HG02870 (cell line): ENCODE measurements around the gene INO80B.
A peak's percentile ranks its signal among the peaks of the same experiment; 100 is the strongest.

Experiments used
- ATAC-seq: cut with Tn5 transposase; IDR thresholded peaks from one replicate; pipeline ENCODE4 v1.9.1; 2021; ENCODE audit warnings: mild to moderate bottlenecking, moderate library complexity; ENCODE audit not compliant: unreplicated experiment

INO80B gene

DNA sequence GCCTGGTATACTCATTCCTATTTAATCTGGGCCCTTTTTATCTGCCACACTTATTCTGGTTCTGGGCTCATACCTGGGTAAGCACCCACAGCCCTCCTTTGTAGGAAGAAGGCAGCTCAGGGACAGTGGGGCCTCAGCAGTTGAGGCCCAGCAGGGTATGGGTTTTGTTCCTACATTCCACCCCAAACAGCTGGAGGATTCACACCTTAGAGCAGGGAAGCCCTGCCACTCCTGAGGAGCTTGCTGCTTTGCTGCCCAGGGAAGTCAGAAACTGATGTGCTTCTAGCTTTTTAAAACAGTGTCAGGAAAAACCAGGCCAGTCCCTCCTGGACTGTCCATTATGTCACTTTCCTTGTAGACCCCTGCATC lies 45.7 kb downstream of the INO80B start:
- no peak for ATAC-seq

DNA sequence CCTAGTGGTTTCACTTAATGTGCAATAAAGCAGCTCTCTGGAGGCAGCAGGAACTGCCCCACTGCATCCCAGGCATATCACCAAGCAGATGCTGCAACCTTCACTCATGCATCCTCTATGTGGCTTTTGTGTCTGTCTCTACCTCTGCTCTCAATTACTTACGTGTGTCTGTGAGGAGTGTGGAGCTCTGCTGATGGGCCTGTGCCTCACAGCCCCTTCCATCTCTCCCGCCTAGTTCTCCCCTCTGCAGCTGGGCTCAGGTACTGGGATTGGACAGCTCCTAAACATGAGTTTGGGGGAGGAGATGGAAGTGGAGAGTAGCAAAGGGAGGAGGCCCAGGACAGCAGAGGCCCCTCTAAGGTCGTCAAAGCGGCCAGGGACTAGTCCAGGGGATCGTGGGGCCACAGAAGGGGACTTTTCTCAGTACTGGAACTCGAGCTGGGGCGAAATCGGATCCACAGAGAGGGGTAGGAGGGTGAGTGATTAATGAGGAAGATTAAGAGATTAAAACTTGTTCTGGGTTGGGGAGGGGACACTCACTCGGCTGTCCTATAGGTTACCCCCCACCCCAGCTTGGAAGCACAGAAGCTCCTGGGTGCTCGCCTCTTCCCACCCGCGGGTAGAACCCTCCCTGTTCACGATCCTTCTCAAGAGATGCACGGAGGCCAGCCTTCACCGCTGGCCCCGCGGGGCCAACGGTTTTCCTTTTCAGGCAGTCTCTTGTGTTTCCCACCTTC lies 46.6 kb downstream of the INO80B start:
- no peak for ATAC-seq

DNA sequence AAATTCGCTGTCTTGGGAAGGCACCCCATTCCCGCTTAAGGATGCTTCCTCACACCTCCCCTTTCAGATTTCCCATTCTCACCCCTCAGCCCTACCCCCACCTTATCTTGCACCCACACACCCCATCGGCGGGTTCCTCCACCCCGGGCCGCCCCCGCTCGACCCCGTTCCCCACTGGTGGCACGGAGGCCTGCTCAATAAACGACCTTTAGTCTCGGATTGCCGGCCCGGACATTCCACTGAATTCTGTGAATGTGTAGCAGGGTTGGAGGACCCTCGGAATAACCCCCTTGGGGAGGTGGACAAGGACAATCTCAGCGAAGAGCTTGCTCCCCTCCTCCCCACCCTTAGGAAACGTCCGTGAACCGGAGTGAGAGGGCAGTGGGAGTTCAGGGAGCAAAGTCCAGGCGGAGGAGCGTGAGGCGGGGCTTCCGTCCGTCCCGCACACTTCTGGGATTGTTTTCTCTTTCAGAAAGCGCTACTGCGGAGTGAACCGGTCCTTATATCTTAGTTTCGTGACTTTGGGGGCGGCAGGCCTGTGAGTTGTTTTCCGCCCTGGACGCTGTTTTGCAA lies 47.3 kb downstream of the INO80B start:
- no peak for ATAC-seq

GRCh38 chr2:74502720-74503505 lies 48.0 kb downstream of the INO80B start:
- ATAC-seq, result peak; percentile 28

DNA sequence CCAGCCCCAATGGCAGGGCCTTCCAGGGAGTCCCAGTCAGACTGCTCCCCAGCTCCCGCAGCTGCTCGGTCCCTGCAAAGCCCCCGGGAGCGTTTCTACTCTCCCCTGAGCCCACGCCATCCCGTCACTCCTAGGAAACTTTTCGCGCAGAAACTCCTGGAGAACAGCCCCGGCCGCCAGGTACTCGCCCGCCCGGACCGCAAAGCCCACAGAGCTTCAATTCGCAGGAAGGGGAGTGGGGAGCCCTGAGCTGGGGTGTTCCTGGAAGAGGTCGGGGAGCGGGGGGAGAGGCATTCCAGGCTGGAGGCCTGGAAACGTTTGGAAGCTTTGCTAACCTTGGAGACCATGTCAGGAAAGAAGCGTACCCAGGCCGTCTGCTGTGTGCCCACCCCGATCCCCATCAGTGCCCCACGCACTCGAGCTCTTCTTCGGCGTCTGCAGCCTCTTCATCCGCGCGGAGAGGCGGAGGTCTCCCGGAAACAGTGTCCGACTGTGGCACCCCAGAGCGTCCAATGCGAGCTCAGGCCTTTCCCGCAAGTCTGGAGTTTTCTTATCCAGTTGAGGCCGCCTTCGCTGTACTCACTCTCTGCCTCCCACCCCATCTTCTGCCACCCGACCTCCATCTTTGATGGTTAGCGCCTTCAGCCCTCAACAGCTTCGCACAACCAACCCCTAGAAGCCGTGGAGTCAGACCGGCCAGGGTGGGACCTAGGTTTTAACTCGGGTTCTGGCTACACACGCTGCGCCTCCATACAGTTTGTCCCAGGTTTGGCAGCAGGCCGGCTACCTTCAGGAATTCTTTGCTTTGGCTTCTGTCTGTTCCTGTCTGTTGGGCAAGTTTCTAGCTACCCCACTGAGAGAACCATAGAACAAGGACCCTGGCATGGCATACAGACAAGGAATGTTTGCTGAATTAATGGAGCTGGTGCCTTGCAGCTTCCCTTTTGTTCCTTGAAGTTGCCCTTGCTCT lies 48.9 kb downstream of the INO80B start:
- no peak for ATAC-seq

GRCh38 chr2:74504591-74504990 lies 49.7 kb downstream of the INO80B start:
- no peak for ATAC-seq

DNA sequence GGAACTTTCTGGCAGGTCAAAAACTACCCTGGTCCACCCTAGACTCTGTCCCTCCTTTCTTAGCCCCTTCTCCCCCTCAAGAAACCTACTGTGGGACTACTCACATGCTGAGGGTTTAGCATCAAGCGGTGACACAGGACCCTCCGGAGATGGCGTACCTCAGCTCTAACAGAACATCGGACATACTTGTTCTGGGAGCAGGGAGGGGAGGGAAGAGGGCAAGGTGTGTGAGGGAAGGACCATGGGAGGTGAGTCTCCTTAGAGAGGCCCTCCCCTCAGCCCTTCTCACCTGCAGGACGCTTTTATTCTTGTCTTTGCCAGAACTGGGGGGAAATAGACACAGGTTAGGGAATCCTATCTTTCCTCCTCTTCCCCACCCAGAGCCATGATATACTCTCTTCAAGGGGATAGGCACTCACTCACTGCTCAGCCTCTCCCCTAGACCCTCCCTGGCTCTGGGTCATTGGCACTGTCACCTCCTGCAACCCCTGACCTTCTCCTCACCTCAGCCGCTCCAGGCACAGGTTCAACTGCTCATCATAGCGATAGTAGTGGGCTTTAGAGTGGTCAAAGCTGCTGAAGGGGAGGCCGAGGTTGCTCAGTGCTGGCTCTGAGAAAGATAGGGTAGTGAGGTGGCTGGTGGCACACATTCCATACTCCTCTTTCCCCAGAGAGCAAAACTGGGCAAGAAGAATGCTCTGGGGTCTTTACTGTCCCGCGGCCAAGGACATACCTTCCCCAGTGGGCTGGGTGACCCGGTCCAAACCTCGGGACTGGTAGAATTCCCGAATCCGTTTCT lies 50.8 kb downstream of the INO80B start:
- no peak for ATAC-seq

GRCh38 chr2:74507145-74507925 lies 52.4 kb downstream of the INO80B start, which contains the start of gene PCGF1:
Gene PCGF1 (minus strand): TSS chr2:74507695. CDS start chr2:74507668, 27 bp downstream.
- ATAC-seq, result peak; percentile 90
